Body of pancreas (tissue), 4 donors: Measurements from ENCODE around the gene SYT8. TPM values are rescaled to one million over a fixed set of nuclear protein-coding genes. Genes with fewer than 3 reads are reported as not detected.

Experiments used
- ATAC-seq: fragments of 150-250 bp; one replicate; pipeline ENCODE4 v1.9.1; 2016
- DNase-seq, 4 donors: peaks; one replicate each; pipeline ENCODE4 v3.0.0-alpha.2; 2019
- H3K27ac ChIP-seq, 4 donors: fragments of 200-600 bp; sonication (generic); 1 replicate in 3 of 4; 2 replicates in 1 of 4; pipeline versions ENCODE4 v1.5.1 to v1.6.1; 2016 to 2019; ENCODE audit warnings: mild to moderate bottlenecking in 1 of 4, mixed read lengths in 1 of 4, moderate library complexity in 1 of 4
- H3K27me3 ChIP-seq, 2 donors: fragments of 200-600 bp; sonication (generic); one replicate each; pipeline ENCODE4 v1.6.0; 2016; ENCODE audit warnings: mild to moderate bottlenecking in 1 of 2
- H3K36me3 ChIP-seq, 2 donors: fragments of 200-600 bp; sonication (generic); replicated peaks in 1 of 2; 2 replicates each; pipeline ENCODE4 v1.5.1; 2016; ENCODE audit warnings: low read depth in 2 of 2; ENCODE audit not compliant: insufficient read depth in 1 of 2
- H3K4me1 ChIP-seq: fragments of 200-600 bp; sonication (generic); one replicate; pipeline ENCODE4 v1.6.0; 2016
- H3K4me3 ChIP-seq, 2 donors: fragments of 200-600 bp; sonication (generic); 1 replicate in 1 of 2; 2 replicates in 1 of 2; pipeline ENCODE4 v1.5.1; 2016 to 2019
- H3K9me3 ChIP-seq, 3 donors: fragments of 200-600 bp; sonication (generic); 1 replicate in 2 of 3; 2 replicates in 1 of 3; pipeline ENCODE4 v1.5.1; 2016
- POLR2A ChIP-seq, 3 donors: fragments of 450-650 bp; IDR thresholded peaks; one replicate each; pipeline ENCODE4 v1.6.1; 2016; ENCODE audit warnings: antibody characterized with exemption in 3 of 3, mild to moderate bottlenecking in 2 of 3
- WGBS, 2 donors: methylation state at CpG; one replicate each; pipeline ENCODE4 v1.1.5; 2017; 5-methylcytosine and 5-hydroxymethylcytosine counted together
- intact Hi-C: fragments of 100-400 bp; cut with DNase I; formaldehyde crosslinking; loops from one replicate; pipeline ENCODE4 v1.15.1; 2023
- total RNA-seq, 2 donors: library from RNA; depleted of rRNA; stranded (reverse); fragments of >200 nt; gene quantifications; one replicate each; pipeline ENCODE4 v1.1.0, GENCODE V29; 2016
- TF ChIP-seq, protein P1 (sequence below), 7 experiments: fragments of 450-650 bp in 4 of 7; fragments of 200-600 bp in 3 of 7; sonication (generic) in 3 of 7; IDR thresholded peaks; one replicate each; pipeline ENCODE4 v1.5.1; 2016 to 2019; ENCODE audit warnings: antibody characterized with exemption in 7 of 7

The SYT8 gene
- total RNA-seq, 2 donors from 2014 or later = 6.0 to 32.6 TPM

GRCh38 chr11:1854949-1855885 is 20.4 kb downstream of the SYT8 start:
- Histone ChIP-seq H3K4me3 (no peak overlapping the region), H3K9me3 (no peaks in the 10 kb centered on the region), H3K27ac (no peak overlapping the region), H3K36me3 (no peaks in the 10 kb centered on the region), H3K27me3 (no peaks in the 10 kb centered on the region), H3K4me1 (no peaks in the 10 kb centered on the region)
- 86 to 87% methylated on average over 3 to 26 of the region's 26 CpGs for WGBS, 2 donors
- no peak for TF ChIP-seq POLR2A (IDR thresholded peaks at IDR 0.05)
- TF ChIP-seq, protein P1, sequence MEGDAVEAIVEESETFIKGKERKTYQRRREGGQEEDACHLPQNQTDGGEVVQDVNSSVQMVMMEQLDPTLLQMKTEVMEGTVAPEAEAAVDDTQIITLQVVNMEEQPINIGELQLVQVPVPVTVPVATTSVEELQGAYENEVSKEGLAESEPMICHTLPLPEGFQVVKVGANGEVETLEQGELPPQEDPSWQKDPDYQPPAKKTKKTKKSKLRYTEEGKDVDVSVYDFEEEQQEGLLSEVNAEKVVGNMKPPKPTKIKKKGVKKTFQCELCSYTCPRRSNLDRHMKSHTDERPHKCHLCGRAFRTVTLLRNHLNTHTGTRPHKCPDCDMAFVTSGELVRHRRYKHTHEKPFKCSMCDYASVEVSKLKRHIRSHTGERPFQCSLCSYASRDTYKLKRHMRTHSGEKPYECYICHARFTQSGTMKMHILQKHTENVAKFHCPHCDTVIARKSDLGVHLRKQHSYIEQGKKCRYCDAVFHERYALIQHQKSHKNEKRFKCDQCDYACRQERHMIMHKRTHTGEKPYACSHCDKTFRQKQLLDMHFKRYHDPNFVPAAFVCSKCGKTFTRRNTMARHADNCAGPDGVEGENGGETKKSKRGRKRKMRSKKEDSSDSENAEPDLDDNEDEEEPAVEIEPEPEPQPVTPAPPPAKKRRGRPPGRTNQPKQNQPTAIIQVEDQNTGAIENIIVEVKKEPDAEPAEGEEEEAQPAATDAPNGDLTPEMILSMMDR (IDR thresholded peaks at IDR 0.05) = no peak
- ATAC-seq = no peak
- intact Hi-C loops = no loop called here
- no peak for DNase-seq

- Histone ChIP-seq H3K4me1 (no peaks in the 10 kb centered on the region), H3K36me3 (no peaks in the 10 kb centered on the region), H3K27me3 (no peaks in the 10 kb centered on the region), H3K27ac (no peak overlapping the region), H3K9me3 (no peaks in the 10 kb centered on the region), H3K4me3 (no peak overlapping the region)
- intact Hi-C loops = no loop called here
- DNase-seq (no peak), ATAC-seq (no peak)
- WGBS, 2 donors = 90% methylated on average over 9 of the region's 11 CpGs; no CpG with 5 or more reads in 1 of the 2 donors
- TF ChIP-seq POLR2A (IDR thresholded peaks at IDR 0.05) = no peak
- TF ChIP-seq, protein P1 (IDR thresholded peaks at IDR 0.05) = no peak
Observed at GRCh38 chr11:1855886-1856265, 21.1 kb downstream of the SYT8 start.

DNA sequence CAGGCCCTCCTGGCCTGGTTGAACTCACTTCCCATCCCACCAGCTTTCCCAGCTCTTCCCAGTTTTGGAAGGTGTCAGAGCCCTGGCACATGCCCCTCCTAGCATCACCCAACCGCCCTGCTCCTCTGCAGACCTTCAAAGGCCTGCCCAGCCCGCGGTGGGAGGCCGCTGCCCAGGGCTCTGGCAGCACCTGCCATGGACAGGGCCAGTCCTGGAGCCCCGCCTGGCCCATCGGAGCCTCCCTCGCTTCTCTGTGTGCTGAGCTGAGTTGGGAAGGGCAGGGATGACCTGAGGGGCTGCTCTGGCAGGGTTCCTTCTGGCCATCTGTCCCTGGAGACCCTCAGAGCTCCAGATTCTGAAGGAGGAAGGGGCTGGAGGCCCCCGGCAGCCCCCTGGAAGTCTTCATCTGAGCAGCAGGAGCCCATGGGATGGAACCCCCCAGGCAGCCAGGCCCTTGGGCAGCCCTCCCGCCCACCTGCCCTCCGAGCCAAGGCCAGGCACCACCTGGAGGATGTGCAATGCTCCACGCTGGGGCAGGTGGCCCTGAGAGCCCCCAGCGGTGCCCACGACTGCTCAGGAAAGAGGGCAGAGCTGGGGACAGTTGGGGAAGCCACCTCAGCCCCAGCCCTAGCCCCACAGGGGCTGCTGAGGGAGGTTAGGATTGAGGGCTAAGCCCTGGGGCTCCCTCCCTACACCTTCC is 21.7 kb downstream of the SYT8 start:
- Histone ChIP-seq H3K4me3 (no peak overlapping the region), H3K9me3 (no peaks in the 10 kb centered on the region), H3K4me1 (no peaks in the 10 kb centered on the region), H3K27ac (no peak overlapping the region), H3K36me3 (no peaks in the 10 kb centered on the region), H3K27me3 (no peaks in the 10 kb centered on the region)
- no peak for ATAC-seq
- intact Hi-C loops = no loop called here
- no peak for TF ChIP-seq POLR2A (IDR thresholded peaks at IDR 0.05)
- TF ChIP-seq, protein P1 (IDR thresholded peaks at IDR 0.05) = no peak
- WGBS, 2 donors = 82 to 90% methylated on average over 7 to 9 of the region's 13 CpGs
- no peak for DNase-seq

DNA sequence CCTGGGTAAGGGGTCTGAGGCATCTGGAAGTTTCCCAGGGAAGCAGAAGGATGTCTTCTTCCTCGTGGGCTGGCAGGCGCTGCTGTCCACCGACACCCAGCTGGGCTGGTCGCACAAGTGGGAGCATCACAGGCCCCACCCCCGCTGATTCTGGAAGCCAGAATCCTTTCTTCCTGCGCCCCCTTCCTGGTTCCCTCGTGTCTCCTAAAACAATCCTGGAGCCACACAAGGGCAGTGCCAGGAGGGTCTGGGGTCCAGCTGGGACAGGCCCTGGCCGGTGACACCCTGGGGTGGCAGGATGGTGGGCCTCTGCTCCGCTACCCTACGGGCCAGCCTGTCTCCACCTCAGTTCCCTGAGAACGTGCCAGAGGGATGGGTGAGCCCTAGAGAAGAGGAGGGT is 22.3 kb downstream of the SYT8 start:
- no peaks in the 10 kb centered on the region for H3K9me3 ChIP-seq
- no peaks in the 10 kb centered on the region for H3K4me1 ChIP-seq
- DNase-seq (no peak), ATAC-seq (no peak)
- H3K27ac ChIP-seq = no peak overlapping the region
- WGBS, 2 donors = 82% methylated on average over 11 of the region's 11 CpGs; no CpG with 5 or more reads in 1 of the 2 donors
- intact Hi-C loops = no loop called here
- no peak for TF ChIP-seq POLR2A (IDR thresholded peaks at IDR 0.05)
- no peaks in the 10 kb centered on the region for H3K27me3 ChIP-seq
- H3K36me3 ChIP-seq = no peaks in the 10 kb centered on the region
- no peak overlapping the region for H3K4me3 ChIP-seq

- Histone ChIP-seq H3K27me3 (no peaks in the 10 kb centered on the region), H3K27ac (no peak overlapping the region), H3K4me1 (peaks cover 9% of the 10 kb centered on the region), H3K36me3 (no peaks in the 10 kb centered on the region), H3K9me3 (no peaks in the 10 kb centered on the region), H3K4me3 (no peak overlapping the region)
- DNase-seq (no peak), ATAC-seq (no peak)
- TF ChIP-seq, protein P1 (IDR thresholded peaks at IDR 0.05) = no peak
- no peak for TF ChIP-seq POLR2A (IDR thresholded peaks at IDR 0.05)
- intact Hi-C loops = no loop called here
- WGBS, 2 donors = 79 to 85% methylated on average over 5 to 7 of the region's 9 CpGs
Observed at GRCh38 chr11:1858154-1858553, 23.4 kb downstream of the SYT8 start.
